ENCODE measurements around the gene HOXC12.

HOXC12 gene

DNA sequence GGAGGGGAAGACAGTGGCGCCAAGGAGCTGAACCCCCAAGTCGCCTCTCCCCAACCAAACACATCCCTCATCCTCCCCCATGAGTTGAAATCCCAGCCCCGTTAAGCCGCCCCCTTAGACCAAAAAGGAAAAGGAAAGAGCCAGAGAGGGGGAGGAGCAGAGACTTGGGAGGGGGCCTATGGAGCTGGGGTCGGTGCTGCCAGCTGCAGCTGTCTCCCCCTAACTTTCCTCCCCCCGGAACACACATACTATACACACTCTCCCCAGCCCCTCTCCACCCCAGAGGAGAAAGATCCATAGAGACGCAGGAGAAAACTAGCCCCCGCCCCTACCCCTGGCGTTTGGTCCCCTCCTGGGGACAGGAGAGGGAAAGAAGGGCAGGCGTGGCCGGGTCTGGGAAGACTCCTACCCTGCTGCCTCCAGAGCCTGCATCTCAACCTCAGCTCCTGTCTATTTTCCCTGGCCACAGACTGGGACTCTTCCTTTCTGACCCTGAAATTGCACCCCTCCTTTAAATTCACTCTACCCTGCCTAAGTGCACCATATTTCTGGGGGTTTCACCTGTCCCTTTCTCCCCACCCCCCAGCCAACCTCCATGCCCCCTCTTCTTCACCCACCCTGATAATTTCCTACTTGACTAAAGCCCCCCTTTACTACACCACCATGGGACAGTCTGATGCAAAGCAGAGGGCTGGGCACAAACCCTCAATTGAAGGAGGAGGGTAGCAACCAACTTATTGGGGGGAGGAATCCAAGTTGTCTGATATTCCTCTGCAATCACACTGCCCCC, 43.6 kb downstream of the HOXC12 start:
- DNase-seq, result no peak
- Histone ChIP-seq H3K4me3 (ENCODE audit: low read length) (no peak overlapping the region), H3K27me3 (replicated peaks; ENCODE audit: insufficient read depth, low read length) (peaks cover 95% of the 10 kb centered on the region), H3K79me2 (ENCODE audit: low read length) (no peaks in the 10 kb centered on the region), H3K4me2 (ENCODE audit: low read depth, low read length) (no peak overlapping the region), H3K9me3 (replicated peaks; ENCODE audit: insufficient read depth, low read length) (no peaks in the 10 kb centered on the region), H3K4me1 (ENCODE audit: low read length) (0 out of 2 replicates have a peak, but pooled peaks cover 3% of the 10 kb centered on the region), H3K9ac (ENCODE audit: low read length) (no peak overlapping the region), H3F3A (ENCODE audit: insufficient read depth, low read length) (no peaks in the 10 kb centered on the region), H3K36me3 (replicated peaks; ENCODE audit: insufficient read depth, low read length) (no peaks in the 10 kb centered on the region), H3K9me2 (replicated peaks; ENCODE audit: insufficient read depth, low read length) (no peaks in the 10 kb centered on the region), H3K27ac (ENCODE audit: low read length) (no peak overlapping the region), H4K20me1 (ENCODE audit: insufficient read depth, low read length) (no peaks in the 10 kb centered on the region), H2AFZ (ENCODE audit: low read length) (no peak overlapping the region)
- TF ChIP-seq EZH2 (optimal IDR thresholded peaks at IDR 0.05; ENCODE audit: low read depth, low read length) (peak; percentile 43), EZH2phosphoT487 (IDR thresholded peaks at IDR 0.05; ENCODE audit: low read length) (no peak)
- TF ChIP-seq, protein P1, sequence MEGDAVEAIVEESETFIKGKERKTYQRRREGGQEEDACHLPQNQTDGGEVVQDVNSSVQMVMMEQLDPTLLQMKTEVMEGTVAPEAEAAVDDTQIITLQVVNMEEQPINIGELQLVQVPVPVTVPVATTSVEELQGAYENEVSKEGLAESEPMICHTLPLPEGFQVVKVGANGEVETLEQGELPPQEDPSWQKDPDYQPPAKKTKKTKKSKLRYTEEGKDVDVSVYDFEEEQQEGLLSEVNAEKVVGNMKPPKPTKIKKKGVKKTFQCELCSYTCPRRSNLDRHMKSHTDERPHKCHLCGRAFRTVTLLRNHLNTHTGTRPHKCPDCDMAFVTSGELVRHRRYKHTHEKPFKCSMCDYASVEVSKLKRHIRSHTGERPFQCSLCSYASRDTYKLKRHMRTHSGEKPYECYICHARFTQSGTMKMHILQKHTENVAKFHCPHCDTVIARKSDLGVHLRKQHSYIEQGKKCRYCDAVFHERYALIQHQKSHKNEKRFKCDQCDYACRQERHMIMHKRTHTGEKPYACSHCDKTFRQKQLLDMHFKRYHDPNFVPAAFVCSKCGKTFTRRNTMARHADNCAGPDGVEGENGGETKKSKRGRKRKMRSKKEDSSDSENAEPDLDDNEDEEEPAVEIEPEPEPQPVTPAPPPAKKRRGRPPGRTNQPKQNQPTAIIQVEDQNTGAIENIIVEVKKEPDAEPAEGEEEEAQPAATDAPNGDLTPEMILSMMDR (IDR thresholded peaks at IDR 0.05; ENCODE audit: low read length), result no peak

DNA sequence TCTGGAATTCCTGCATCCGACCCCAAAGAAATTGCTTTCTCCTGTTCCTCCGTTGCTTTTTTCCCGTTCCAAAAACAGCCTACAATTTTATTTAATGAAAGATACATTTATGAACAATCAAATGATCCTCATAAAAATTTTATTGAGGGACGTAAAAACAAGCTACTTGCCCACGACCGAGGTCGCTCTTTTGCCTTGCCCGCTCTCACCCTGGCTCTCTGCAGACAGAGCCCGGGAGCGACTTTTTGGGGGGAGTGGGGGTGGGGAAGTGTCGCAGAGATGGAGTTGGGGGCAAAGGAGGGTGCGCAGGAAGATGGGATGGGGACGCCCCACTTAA, 44.2 kb downstream of the HOXC12 start:
- H3K27me3 ChIP-seq (replicated peaks; ENCODE audit: insufficient read depth, low read length), result peaks cover 94% of the 10 kb centered on the region
- no peak overlapping the region for H3K27ac ChIP-seq (ENCODE audit: low read length)
- H2AFZ ChIP-seq (ENCODE audit: low read length), result no peak overlapping the region
- H3K4me1 ChIP-seq (ENCODE audit: low read length), result 0 out of 2 replicates have a peak, but pooled peaks cover 3% of the 10 kb centered on the region
- H3K9me3 ChIP-seq (replicated peaks; ENCODE audit: insufficient read depth, low read length), result no peaks in the 10 kb centered on the region
- DNase-seq, result no peak
- no peaks in the 10 kb centered on the region for H3F3A ChIP-seq (ENCODE audit: insufficient read depth, low read length)
- no peaks in the 10 kb centered on the region for H3K36me3 ChIP-seq (replicated peaks; ENCODE audit: insufficient read depth, low read length)
- no peaks in the 10 kb centered on the region for H3K79me2 ChIP-seq (ENCODE audit: low read length)
- H3K9me2 ChIP-seq (replicated peaks; ENCODE audit: insufficient read depth, low read length), result no peaks in the 10 kb centered on the region
- TF ChIP-seq EZH2 (optimal IDR thresholded peaks at IDR 0.05; ENCODE audit: low read depth, low read length) (no peak), EZH2phosphoT487 (IDR thresholded peaks at IDR 0.05; ENCODE audit: low read length) (0 out of 2 replicates have a peak, but pooled peaks have one; percentile 63)
- TF ChIP-seq, protein P1 (IDR thresholded peaks at IDR 0.05; ENCODE audit: low read length), result no peak
- H4K20me1 ChIP-seq (ENCODE audit: insufficient read depth, low read length), result no peaks in the 10 kb centered on the region
- H3K4me3 ChIP-seq (ENCODE audit: low read length), result no peak overlapping the region
- no peak overlapping the region for H3K4me2 ChIP-seq (ENCODE audit: low read depth, low read length)
- H3K9ac ChIP-seq (ENCODE audit: low read length), result no peak overlapping the region

DNA sequence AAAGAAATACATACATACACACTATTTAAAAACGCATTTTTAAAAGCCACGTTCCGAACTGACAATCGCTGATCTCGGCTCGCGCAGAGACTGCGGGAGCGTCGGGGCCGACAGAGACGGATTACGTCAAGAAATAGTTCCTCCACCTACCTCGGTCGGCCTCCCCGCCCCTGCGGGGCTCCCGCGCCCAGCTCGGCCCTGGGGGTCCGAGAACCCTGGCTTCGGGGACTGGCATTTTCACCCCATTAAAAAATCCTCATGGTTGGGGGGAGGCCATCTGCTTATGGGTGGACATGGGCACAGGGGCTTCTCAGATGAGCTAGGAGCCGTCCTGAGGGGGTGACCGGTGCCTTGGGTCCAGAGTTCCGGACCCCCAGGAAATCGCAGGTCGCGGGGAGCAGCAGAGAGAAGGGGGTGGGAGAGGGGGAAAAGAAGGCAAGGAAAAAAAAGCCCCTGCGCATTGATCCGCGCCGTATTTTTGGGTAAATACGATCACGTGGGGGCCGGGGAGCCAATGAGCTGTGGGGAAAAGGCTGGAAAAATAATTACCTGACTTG, 44.9 kb downstream of the HOXC12 start:
- Histone ChIP-seq H4K20me1 (ENCODE audit: insufficient read depth, low read length) (no peaks in the 10 kb centered on the region), H2AFZ (ENCODE audit: low read length) (no peak overlapping the region; the same call in 1 of the 2 replicates), H3K4me1 (ENCODE audit: low read length) (0 out of 2 replicates have a peak, but pooled peaks cover 3% of the 10 kb centered on the region), H3K79me2 (ENCODE audit: low read length) (no peaks in the 10 kb centered on the region), H3K4me3 (ENCODE audit: low read length) (peak overlapping the region; percentile 45), H3K9ac (ENCODE audit: low read length) (no peak overlapping the region), H3K36me3 (replicated peaks; ENCODE audit: insufficient read depth, low read length) (no peaks in the 10 kb centered on the region), H3K27me3 (replicated peaks; ENCODE audit: insufficient read depth, low read length) (peaks cover 94% of the 10 kb centered on the region), H3F3A (ENCODE audit: insufficient read depth, low read length) (no peaks in the 10 kb centered on the region), H3K4me2 (ENCODE audit: low read depth, low read length) (peak overlapping the region; percentile 59; the same call in 1 of the 2 replicates), H3K9me3 (replicated peaks; ENCODE audit: insufficient read depth, low read length) (no peaks in the 10 kb centered on the region), H3K27ac (ENCODE audit: low read length) (no peak overlapping the region), H3K9me2 (replicated peaks; ENCODE audit: insufficient read depth, low read length) (no peaks in the 10 kb centered on the region)
- no peak for DNase-seq
- TF ChIP-seq EZH2phosphoT487 (IDR thresholded peaks at IDR 0.05; ENCODE audit: low read length) (no peak), EZH2 (optimal IDR thresholded peaks at IDR 0.05; ENCODE audit: low read depth, low read length) (no peak)
- TF ChIP-seq, protein P1 (IDR thresholded peaks at IDR 0.05; ENCODE audit: low read length), result no peak

Measured in MM.1S (cell line).